ENCODE data around the gene PTGFRN.

- TF ChIP-seq CTCF (conservative IDR thresholded peaks at IDR 0.05) (no peak), ZFX (IDR thresholded peaks at IDR 0.05) (no peak)
Observed at GRCh38 chr1:116947092-116947860, 37.6 kb downstream of the PTGFRN start.

Measured in C4-2B (cell line).